DOHH2 (cell line): Measurements from ENCODE around the gene CNTN5.

ENCODE experiments used
- CTCF ChIP-seq: fragments of 200-600 bp; sonication (generic); IDR thresholded peaks from one replicate; pipeline ENCODE4 v1.5.1; 2014; ENCODE audit warnings: antibody characterized with exemption, mild to moderate bottlenecking, low read depth, low read length; ENCODE audit not compliant: poor library complexity, severe bottlenecking
- EZH2phosphoT487 ChIP-seq: fragments of 200-600 bp; sonication (generic); IDR thresholded peaks from 2 replicates; pipeline ENCODE4 v1.6.1; 2017; ENCODE audit warnings: borderline replicate concordance, mild to moderate bottlenecking, antibody characterized with exemption, low read length, moderate library complexity, mixed read lengths

DNA sequence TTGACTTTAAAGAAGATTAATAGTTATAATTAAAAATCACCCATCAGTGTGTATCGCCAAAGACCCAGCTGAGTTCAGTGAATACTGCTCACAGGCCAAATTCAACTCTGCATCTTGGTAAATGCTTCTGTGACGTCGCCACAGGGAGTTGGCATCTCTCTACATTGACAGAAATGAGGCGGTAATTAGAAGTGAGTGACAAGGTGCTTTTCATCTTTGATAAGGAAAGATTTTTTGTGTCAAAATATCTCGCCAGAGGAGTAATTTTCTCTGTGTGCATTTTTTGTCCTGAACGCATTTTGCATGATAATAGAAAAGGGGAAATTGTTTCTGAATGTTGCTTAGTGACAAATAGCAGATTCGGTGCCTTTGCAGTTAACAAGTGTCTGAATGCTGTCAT is 345.8 kb downstream of the CNTN5 start:
- TF ChIP-seq CTCF (no peak), EZH2phosphoT487 (no peak)
